DMS53 treated with DMSO at 0.1 percent for 48 hours (cell line): Measurements from ENCODE around the gene TDRD10.
A peak's percentile ranks its signal among the peaks of the same experiment; 100 is the strongest.
"Not testable (repeated sequence)": the region's sequence is repeated elsewhere in the genome, so short reads cannot be mapped to it uniquely, and the experiment has no call there.

Experiments used
- DNase-seq: peaks from one replicate; lab custom pipeline; 2025; ENCODE audit not compliant: unreplicated experiment; lab: John Stamatoyannopoulos, UW

Gene TDRD10

GRCh38 chr1:154479764-154480421 is 22.1 kb upstream of the TDRD10 start:
- DNase-seq: peak; percentile 78

GRCh38 chr1:154481053-154481452 is 21.0 kb upstream of the TDRD10 start:
- no peak for DNase-seq

- DNase-seq: peak; percentile 22
These were observed 17.8 kb upstream of the TDRD10 start for GRCh38 chr1:154483941-154484803.

- no peak for DNase-seq
These were observed 16.9 kb upstream of the TDRD10 start for GRCh38 chr1:154485106-154485505.

GRCh38 chr1:154485910-154486496 is 16.0 kb upstream of the TDRD10 start:
- no peak for DNase-seq

- DNase-seq: not testable (repeated sequence)
These were observed 15.3 kb upstream of the TDRD10 start for GRCh38 chr1:154486756-154487155.

GRCh38 chr1:154488922-154489321 is 13.1 kb upstream of the TDRD10 start:
- DNase-seq: no peak

- DNase-seq: no peak
These were observed 12.2 kb upstream of the TDRD10 start for GRCh38 chr1:154489695-154490274.

GRCh38 chr1:154490317-154490716 is 11.7 kb upstream of the TDRD10 start:
- no peak for DNase-seq

- no peak for DNase-seq
These were observed 9.9 kb upstream of the TDRD10 start for GRCh38 chr1:154492115-154492514.

- DNase-seq: no peak
These were observed 8.7 kb upstream of the TDRD10 start for GRCh38 chr1:154493276-154493675.

GRCh38 chr1:154495496-154496273 is 6.3 kb upstream of the TDRD10 start:
- no peak for DNase-seq

- DNase-seq: no peak
These were observed 5.6 kb upstream of the TDRD10 start for GRCh38 chr1:154496383-154496782.

- no peak for DNase-seq
These were observed 4.8 kb upstream of the TDRD10 start for GRCh38 chr1:154497026-154497806.

GRCh38 chr1:154499446-154499845 is 2.6 kb upstream of the TDRD10 start:
- DNase-seq: no peak

GRCh38 chr1:154500533-154500932 is 1.5 kb upstream of the TDRD10 start:
- no peak for DNase-seq

GRCh38 chr1:154501423-154502065 is 475 bp upstream of the TDRD10 start:
- DNase-seq: no peak

GRCh38 chr1:154502744-154503115 is 711 bp downstream of the TDRD10 start:
- DNase-seq: no peak

- DNase-seq: no peak
These were observed 1.9 kb downstream of the TDRD10 start for GRCh38 chr1:154503898-154504297.

GRCh38 chr1:154512760-154513159 is 10.7 kb downstream of the TDRD10 start:
- no peak for DNase-seq
